Skeletal muscle tissue (tissue), 4 donors: ENCODE results near the gene SLC7A10. TPM values are rescaled to one million over a fixed set of nuclear protein-coding genes. Genes with fewer than 3 reads are reported as not detected.
A peak's percentile ranks its signal among the peaks of the same experiment; 100 is the strongest.

Experiments
- H3K27ac ChIP-seq: one replicate; pipeline ENCODE4 v1.7.0; 2013; ENCODE audit warnings: mild to moderate bottlenecking, low read depth, low read length, inconsistent platforms
- H3K27me3 ChIP-seq, 3 donors: one replicate each; pipeline ENCODE4 v1.7.0; 2013; ENCODE audit warnings: low read length in 3 of 3; ENCODE audit not compliant: control insufficient read depth in 3 of 3, insufficient read depth in 3 of 3
- H3K36me3 ChIP-seq, 3 donors: one replicate each; pipeline ENCODE4 v1.7.0; 2013; ENCODE audit warnings: low read length in 3 of 3; ENCODE audit not compliant: control insufficient read depth in 3 of 3, insufficient read depth in 3 of 3
- H3K4me1 ChIP-seq, 3 donors: one replicate each; pipeline ENCODE4 v1.7.0; 2013; ENCODE audit warnings: low read length in 3 of 3, mild to moderate bottlenecking in 3 of 3; ENCODE audit not compliant: control insufficient read depth in 3 of 3, insufficient read depth in 3 of 3
- H3K4me3 ChIP-seq, 3 donors: one replicate each; pipeline ENCODE4 v1.7.0; 2013; ENCODE audit warnings: low read length in 3 of 3
- H3K9ac ChIP-seq, 3 donors: one replicate each; pipeline ENCODE4 v1.7.0; 2013; ENCODE audit warnings: low read length in 3 of 3, mild to moderate bottlenecking in 3 of 3, moderate library complexity in 2 of 3, low read depth in 1 of 3
- H3K9me3 ChIP-seq, 3 donors: one replicate each; pipeline ENCODE4 v1.7.0; 2013; ENCODE audit warnings: low read length in 3 of 3; ENCODE audit not compliant: control insufficient read depth in 3 of 3
- total RNA-seq: library from RNA; depleted of rRNA; stranded (reverse); fragments of >200 nt; gene quantifications from one replicate; pipeline ENCODE4 v1.2.3, GENCODE V29; 2014
- donor health status: Osteomylitis.

The SLC7A10 gene
- total RNA-seq, 1 donor from 2014 or later = 9.4 TPM

DNA sequence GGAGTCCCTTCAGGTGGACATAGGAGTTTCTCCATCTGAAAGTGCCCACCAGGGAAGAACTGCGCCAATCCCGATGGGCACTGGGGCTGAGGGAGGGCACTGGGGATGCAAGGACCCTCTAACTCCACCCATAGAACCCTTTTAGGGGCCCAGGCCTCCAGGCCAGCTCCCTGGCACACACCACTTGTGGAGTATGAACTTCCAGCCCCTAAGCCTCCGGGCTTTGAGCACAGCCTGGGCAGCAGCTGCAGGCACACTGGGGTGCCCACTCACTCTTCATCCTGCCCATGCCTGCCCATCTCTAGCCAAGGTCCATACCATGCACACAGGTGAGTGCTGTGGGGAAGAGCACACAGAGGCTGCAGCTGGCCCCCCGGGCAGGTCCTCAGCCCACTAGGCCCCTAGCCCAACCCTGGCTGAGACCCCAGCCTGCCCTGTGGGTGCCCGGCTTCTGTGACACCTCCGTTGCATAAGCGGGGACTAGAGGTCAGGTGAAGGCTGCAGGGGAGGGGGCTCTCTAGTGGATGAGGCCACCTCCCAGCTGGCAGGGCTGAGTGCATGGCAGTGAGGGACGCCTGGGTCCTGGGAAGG, 14.6 kb upstream of the SLC7A10 start:
- Histone ChIP-seq H3K4me3 (no peak overlapping the region), H3K4me1 (peaks cover 0 to 2% (median 0%) of the 10 kb centered on the region in 3 donors), H3K27ac (no peak overlapping the region), H3K27me3 (peaks cover 0 to 6% (median 3%) of the 10 kb centered on the region in 3 donors), H3K9me3 (peaks cover 0 to 4% (median 0%) of the 10 kb centered on the region in 3 donors), H3K36me3 (no peaks in the 10 kb centered on the region), H3K9ac (peak overlapping the region in 1 of 3 donors; percentile 3)

DNA sequence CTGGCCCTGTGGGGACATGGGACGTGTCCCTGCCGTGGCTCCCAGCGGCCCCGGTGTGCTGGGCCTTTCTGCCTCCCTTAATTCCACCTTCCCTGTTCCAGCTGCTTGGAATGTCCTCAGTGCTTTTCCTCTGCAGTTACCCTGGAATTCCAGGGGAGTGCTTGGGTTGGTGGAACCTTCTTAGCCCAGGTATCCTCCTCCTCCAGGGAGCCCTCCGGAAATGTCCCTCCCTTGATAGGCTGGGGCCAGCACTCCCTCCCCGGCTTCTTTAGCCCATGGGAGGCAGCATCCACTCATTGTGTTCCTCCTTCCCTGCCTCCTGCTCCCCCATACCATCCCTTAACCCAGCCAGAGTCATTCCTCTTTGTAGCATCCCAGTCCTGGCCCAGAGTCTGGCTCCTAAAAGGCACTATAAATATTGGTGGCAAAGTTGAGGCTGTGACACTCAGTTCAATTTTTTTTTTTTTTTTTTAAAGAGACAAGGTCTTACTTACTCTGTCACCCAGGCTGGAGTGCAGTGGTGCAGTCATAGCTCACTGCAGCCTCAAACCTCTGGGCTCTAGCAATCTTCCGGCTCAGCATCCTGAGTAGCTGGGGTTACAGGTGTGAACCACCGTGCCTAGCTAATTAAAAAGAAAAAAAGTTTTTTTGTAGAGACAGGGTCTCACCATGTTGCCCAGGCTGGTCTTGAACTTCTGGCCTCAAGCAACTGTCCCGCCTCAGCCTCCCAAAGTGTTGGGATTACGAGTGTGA, 13.7 kb upstream of the SLC7A10 start:
- no peak overlapping the region for H3K27ac ChIP-seq
- peaks cover 0 to 2% (median 0%) of the 10 kb centered on the region in 3 donors for H3K4me1 ChIP-seq
- no peaks in the 10 kb centered on the region for H3K36me3 ChIP-seq
- no peak overlapping the region for H3K4me3 ChIP-seq
- H3K9ac ChIP-seq = no peak overlapping the region
- H3K27me3 ChIP-seq = peaks cover 4 to 14% (median 12%) of the 10 kb centered on the region in 3 donors
- H3K9me3 ChIP-seq = no peaks in the 10 kb centered on the region

DNA sequence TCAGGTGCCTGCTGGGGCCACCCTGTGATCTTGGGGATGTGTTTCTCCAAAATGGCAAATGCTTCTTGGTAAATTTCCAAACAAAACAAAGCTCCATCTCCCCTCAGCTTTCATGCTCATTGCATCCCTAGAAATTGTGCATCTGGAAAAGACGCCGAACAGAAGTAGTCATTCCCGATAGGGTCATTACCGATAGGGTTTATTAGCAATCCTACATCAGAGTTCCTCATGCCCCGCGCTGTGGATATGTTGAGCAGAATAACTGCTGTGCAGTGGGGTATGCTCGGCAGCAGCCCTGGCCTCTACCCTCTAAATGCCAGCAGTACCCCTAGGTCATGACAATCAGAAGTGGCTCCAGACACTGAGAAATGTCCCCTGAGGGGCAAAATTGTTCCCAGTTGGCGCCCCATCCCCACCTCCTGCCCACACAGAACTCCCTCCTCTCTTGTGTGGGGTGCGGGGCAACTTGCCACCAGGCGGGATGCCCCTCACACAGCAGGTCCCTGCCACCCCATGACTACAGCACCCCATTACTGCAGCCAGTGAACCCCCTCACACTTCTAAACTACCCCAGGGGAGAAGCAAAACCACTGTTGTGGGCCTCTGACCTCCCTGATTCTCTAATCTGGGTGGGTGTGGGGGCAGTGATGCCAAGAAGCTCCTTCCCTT, 13.0 kb upstream of the SLC7A10 start:
- Histone ChIP-seq H3K27me3 (peaks cover 5 to 16% (median 15%) of the 10 kb centered on the region in 3 donors), H3K4me3 (no peak overlapping the region), H3K36me3 (no peaks in the 10 kb centered on the region), H3K27ac (no peak overlapping the region), H3K9ac (no peak overlapping the region), H3K4me1 (peaks cover 0 to 2% (median 0%) of the 10 kb centered on the region in 3 donors), H3K9me3 (no peaks in the 10 kb centered on the region)

DNA sequence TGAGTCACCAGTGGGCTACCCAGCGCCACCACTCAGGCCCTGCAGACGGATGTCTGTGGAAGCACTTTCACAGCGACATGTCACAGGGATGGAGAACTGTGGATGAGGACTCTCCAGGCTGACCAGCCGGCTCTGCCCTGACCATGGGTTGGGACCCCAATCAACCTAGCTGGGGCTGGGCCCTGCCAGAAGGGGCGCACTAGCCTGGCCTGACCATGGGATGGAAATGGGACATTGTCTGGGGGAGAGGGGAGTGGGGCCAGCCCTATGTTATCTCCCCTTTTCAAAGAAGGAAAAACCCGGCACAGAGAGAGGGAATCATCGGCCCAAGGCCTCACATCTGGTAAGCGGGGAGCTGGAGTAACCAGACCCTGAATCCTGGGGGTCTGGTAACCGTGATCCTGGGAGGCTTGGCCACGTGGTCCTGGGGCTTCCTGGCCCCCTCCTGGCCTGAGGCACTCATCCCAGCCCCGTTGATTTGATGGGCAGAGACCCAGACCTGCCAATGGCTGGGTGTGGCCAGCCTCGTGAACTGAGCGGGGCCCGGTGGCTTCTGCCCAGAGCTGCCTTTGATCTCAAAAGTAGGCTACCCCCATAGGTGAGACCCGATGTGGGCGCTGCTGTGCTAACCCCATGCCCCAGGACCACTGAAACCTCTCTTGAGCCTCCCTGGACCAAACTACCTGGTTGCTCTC, 11.2 kb upstream of the SLC7A10 start:
- no peak overlapping the region for H3K27ac ChIP-seq
- H3K9ac ChIP-seq = no peak overlapping the region
- H3K9me3 ChIP-seq = no peaks in the 10 kb centered on the region
- peaks cover 0 to 2% (median 0%) of the 10 kb centered on the region in 3 donors for H3K4me1 ChIP-seq
- no peak overlapping the region for H3K4me3 ChIP-seq
- peaks cover 18 to 22% (median 19%) of the 10 kb centered on the region in 3 donors for H3K27me3 ChIP-seq
- no peaks in the 10 kb centered on the region for H3K36me3 ChIP-seq

DNA sequence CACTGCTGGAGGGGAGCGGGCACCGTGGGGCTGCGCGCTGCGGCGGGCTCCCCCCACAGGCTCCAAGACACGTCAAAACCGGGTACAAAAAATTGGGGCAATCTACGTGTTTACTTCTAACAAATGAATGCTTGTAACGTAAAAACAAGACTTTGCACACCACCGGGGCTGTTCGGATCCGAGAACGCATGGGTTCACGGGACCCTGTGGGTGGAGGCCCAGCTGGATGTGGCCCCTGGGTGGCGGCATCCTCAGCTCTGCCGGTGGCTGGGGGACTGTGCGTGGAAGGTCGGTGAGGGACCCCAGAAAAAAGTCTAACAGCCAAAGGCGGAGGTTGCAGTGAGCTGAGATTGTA, 10.3 kb upstream of the SLC7A10 start:
- no peak overlapping the region for H3K9ac ChIP-seq
- no peaks in the 10 kb centered on the region for H3K9me3 ChIP-seq
- no peaks in the 10 kb centered on the region for H3K36me3 ChIP-seq
- H3K4me3 ChIP-seq = no peak overlapping the region
- H3K27ac ChIP-seq = no peak overlapping the region
- no peaks in the 10 kb centered on the region for H3K4me1 ChIP-seq
- H3K27me3 ChIP-seq = peaks cover 17 to 22% (median 19%) of the 10 kb centered on the region in 3 donors

DNA sequence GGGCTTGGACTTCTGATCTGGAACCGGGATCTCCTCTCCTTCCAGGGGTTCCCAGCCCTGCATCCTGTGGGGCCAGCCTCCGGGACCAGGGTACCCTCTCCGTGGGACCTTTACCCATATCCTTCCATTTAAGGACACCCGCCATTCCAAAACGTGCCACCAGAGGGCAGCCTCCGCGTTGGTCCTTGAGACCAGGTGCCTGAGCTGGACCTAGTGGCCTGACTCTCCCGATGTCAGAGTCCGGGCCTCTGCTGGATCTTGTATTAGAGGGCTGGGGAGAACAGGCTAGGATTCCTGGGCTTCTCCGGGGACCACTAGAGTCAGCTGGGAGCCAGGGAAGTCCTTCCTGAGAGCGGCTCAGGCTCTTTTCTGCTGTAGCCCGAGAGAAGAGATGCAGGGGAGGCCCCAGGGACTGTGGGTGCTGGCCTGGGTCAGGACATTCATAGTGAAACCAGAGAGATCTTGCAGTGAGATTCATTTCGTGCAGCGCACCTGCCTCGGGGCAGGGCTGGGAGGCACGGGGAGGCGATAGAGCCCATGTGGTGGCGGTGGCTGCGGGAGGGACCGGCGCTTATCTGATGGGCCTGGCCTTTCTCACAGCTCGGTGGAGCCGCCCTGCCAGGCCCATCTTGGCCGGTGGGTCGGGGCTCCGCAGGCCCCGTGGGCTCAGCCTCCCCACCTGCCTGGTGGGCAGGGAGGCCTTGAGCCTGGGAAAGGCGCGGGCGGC, 9.8 kb upstream of the SLC7A10 start:
- Histone ChIP-seq H3K4me3 (no peak overlapping the region), H3K27ac (no peak overlapping the region), H3K4me1 (no peaks in the 10 kb centered on the region), H3K36me3 (no peaks in the 10 kb centered on the region), H3K9ac (no peak overlapping the region), H3K27me3 (peaks cover 13 to 25% (median 19%) of the 10 kb centered on the region in 3 donors), H3K9me3 (no peaks in the 10 kb centered on the region)

DNA sequence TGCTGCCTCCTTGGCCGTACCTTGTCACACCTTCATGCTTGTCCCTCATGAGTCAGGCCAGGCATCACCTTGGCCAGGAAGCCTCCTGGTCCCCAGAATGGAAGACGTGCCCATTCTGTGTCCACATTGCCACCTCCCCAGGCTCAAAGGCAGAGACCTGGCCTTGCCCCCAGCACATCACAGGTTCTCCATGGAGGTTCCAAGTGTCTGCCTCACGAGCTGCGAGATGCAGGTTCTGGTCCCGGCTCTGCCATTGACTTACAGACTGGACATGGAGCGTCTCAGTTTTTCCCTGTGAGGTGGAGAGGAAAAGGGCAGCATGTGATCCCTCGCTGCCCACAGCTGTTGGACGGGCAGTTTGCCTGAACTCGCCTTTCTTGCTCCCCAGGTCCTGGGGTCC, 9.1 kb upstream of the SLC7A10 start:
- Histone ChIP-seq H3K4me1 (no peaks in the 10 kb centered on the region), H3K9me3 (peaks cover 0 to 1% (median 0%) of the 10 kb centered on the region in 3 donors), H3K27ac (no peak overlapping the region), H3K27me3 (peaks cover 17 to 23% (median 19%) of the 10 kb centered on the region in 3 donors), H3K4me3 (no peak overlapping the region), H3K9ac (no peak overlapping the region), H3K36me3 (no peaks in the 10 kb centered on the region)

DNA sequence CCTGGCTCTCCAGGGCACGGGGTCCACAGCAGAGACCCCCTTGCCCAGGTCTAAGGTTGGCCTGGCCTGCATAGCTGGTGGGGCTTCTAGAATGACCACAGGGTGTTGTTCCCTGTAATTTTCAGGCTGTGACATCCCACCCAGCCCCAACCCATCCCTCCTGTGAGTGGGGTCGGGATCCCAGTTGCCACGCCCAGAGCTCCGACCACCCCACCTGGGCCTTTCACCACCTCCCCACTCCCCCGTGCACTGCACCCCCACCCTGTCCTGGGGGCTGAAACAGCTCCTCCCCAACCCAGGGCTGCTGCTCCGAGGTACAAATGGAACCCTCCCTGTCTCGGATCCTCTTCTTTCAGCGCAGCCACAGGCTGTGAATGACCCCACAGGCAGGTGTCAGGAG, 8.4 kb upstream of the SLC7A10 start:
- Histone ChIP-seq H3K4me3 (no peak overlapping the region), H3K9me3 (peaks cover 0 to 5% (median 0%) of the 10 kb centered on the region in 3 donors), H3K9ac (no peak overlapping the region), H3K27me3 (peaks cover 19 to 27% (median 21%) of the 10 kb centered on the region in 3 donors), H3K4me1 (no peaks in the 10 kb centered on the region), H3K36me3 (no peaks in the 10 kb centered on the region), H3K27ac (no peak overlapping the region)

DNA sequence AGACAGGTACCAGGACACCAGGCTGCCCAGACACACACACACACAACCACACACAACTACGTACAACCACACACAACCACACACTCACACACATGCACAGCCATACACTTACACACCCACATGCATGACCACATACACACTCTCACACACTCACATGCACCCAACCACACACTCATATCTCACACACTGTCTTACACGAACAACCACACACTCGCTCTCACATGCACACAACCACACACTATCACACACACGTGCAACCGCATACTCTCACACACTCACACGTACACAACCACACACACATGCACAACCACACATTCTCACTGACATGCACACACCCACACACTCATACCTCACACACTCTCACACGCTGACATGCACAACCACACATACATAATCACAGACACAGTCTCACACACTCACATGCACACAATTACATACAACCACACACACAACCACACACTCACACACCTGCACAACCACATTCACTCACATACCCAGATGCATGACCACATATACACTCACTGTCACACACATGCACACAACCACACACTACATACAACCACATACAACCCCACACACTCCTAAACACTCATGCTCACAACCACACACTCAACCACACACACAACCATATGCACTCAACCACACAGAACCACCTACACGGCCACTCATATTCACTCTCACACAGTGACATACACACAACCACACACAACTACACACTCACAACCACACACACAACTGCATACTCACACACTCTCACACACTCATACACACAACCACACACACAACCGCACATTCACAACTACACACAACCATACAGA, 7.6 kb upstream of the SLC7A10 start:
- peaks cover 19 to 27% (median 21%) of the 10 kb centered on the region in 3 donors for H3K27me3 ChIP-seq

More for the DNA sequence above, 7.6 kb upstream of the SLC7A10 start:
- Histone ChIP-seq H3K36me3 (no peaks in the 10 kb centered on the region), H3K27ac (no peak overlapping the region), H3K4me3 (no peak overlapping the region), H3K4me1 (no peaks in the 10 kb centered on the region), H3K9me3 (peaks cover 0 to 11% (median 0%) of the 10 kb centered on the region in 3 donors), H3K9ac (no peak overlapping the region)
